Activated T-cell treated with anti-CD3 and anti-CD28 coated beads, Interleukin-2, amount 50 U/mL, for 72 hours (primary cell): ENCODE data around the gene MICAL2. TPM values are rescaled to one million over a fixed set of nuclear protein-coding genes. Genes with fewer than 3 reads are reported as not detected.

Source experiments
- ATAC-seq, 2 donors: fragments of 150-1000 bp; cut with Tn5 transposase; replicated peaks in 1 of 2; 2 replicates each; pipeline ENCODE4 v1.10.0; 2021; ENCODE audit warnings: moderate library complexity in 2 of 2, mild to moderate bottlenecking in 1 of 2
- DNase-seq, 2 donors: peaks; one replicate each; pipeline ENCODE4 v3.0.0; 2021 to 2022; ENCODE audit warnings: mixed read lengths in 1 of 2
- H3K27ac Mint-ChIP-seq: one replicate; pipeline ENCODE4 v1.8.0; 2022; ENCODE audit warnings: mild to moderate bottlenecking, moderate library complexity, mixed read lengths
- H3K27me3 Mint-ChIP-seq: one replicate; pipeline ENCODE4 v1.8.0; 2022; ENCODE audit warnings: low read depth, mixed read lengths
- H3K36me3 Mint-ChIP-seq, 2 donors: one replicate each; pipeline ENCODE4 v1.8.0; 2022; ENCODE audit warnings: mixed read lengths in 2 of 2, mild to moderate bottlenecking in 1 of 2; ENCODE audit not compliant: insufficient read depth in 2 of 2
- H3K4me1 Mint-ChIP-seq: one replicate; pipeline ENCODE4 v1.8.0; 2022; ENCODE audit warnings: low read depth, mixed read lengths
- H3K4me3 Mint-ChIP-seq, 2 donors: one replicate each; pipeline ENCODE4 v1.8.0; 2022; ENCODE audit warnings: mild to moderate bottlenecking in 2 of 2, mixed read lengths in 2 of 2, moderate library complexity in 2 of 2
- H3K9me3 Mint-ChIP-seq, 2 donors: one replicate each; pipeline ENCODE4 v1.8.0; 2022; ENCODE audit warnings: mixed read lengths in 2 of 2
- total RNA-seq, 2 donors: library from RNA; stranded (reverse); gene quantifications; one replicate each; pipeline ENCODE4 v1.2.3, GENCODE V29; 2022

The MICAL2 gene
- total RNA-seq, 2 donors from 2014 or later = 227 to 322 TPM

DNA sequence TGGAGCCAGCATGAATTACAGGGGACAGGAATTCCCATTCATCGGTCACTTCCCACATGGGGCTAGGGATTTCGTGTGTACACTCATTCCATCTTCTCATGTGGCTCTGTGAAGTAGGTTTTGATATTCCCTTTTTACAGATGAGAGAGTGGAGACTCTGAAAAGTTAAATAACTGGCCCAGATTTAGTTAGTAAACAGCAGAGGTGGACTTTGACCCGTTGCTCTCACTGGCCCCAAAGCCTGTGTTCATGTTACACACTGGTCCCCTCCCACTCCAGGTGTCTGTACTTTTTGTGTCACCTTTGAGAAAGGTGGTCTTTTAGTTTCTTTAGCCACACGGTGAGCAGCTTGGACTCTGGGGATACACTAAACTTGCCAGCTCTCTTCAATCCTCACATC is 108.5 kb downstream of the MICAL2 start:
- Mint-ChIP-seq H3K36me3 (peaks cover 27 to 56% of the 10 kb centered on the region in 2 donors), H3K4me3 (no peak overlapping the region), H3K27ac (no peak overlapping the region), H3K9me3 (no peaks in the 10 kb centered on the region), H3K27me3 (no peaks in the 10 kb centered on the region), H3K4me1 (peaks cover 68% of the 10 kb centered on the region)
- ATAC-seq (no peak), DNase-seq (no peak)

GRCh38 chr11:12219757-12220156 is 109.4 kb downstream of the MICAL2 start:
- Mint-ChIP-seq H3K9me3 (no peaks in the 10 kb centered on the region), H3K27ac (no peak overlapping the region), H3K4me3 (no peak overlapping the region), H3K4me1 (peaks cover 71% of the 10 kb centered on the region), H3K27me3 (no peaks in the 10 kb centered on the region), H3K36me3 (peaks cover 31 to 52% of the 10 kb centered on the region in 2 donors)
- DNase-seq (no peak), ATAC-seq (no peak)

GRCh38 chr11:12220305-12220704 is 109.9 kb downstream of the MICAL2 start:
- DNase-seq (no peak), ATAC-seq (no peak)
- H3K9me3 Mint-ChIP-seq = no peaks in the 10 kb centered on the region
- no peak overlapping the region for H3K27ac Mint-ChIP-seq
- no peaks in the 10 kb centered on the region for H3K27me3 Mint-ChIP-seq
- H3K4me3 Mint-ChIP-seq = no peak overlapping the region
- peaks cover 28 to 51% of the 10 kb centered on the region in 2 donors for H3K36me3 Mint-ChIP-seq
- peaks cover 71% of the 10 kb centered on the region for H3K4me1 Mint-ChIP-seq

- H3K4me1 Mint-ChIP-seq = peaks cover 70% of the 10 kb centered on the region
- ATAC-seq = no peak
Measured at GRCh38 chr11:12221051-12221535, 110.7 kb downstream of the MICAL2 start.

DNA sequence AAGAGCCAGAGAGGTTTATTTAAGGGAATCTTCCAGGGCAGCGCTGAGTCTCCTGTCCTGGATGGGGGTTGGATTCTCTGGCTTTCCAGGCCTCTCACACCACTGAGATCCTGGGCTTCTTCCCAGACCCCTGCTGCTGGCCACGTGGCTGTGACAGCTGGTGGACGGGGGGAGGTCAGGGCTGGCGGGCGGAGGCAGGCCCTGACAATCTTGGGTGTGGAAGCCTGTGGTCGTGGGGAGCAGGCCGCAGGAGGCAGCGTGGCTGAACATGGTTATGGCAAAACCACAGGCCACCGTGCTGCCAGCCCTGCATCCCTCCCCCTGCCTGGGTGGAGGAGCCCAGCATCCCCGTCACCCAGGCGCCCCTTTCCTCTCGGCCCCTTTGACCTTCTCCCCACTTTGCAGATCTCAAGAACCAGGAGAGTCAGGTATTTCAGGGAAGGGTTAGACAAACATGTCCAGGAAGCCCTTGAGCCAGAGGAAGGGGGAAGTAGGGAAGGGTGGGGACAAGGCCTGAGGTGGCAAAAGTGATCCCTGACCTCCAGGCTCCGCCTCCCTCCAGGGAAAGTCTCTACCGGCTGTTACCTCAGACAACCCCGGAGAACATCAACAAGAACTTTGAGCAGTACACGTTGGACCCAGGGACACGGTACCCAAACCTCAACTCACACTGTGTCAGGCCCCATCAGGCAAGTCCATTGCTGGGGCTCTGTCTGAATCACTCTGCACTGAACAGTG is 111.8 kb downstream of the MICAL2 start:
- Mint-ChIP-seq H3K27ac (no peak overlapping the region), H3K4me3 (no peak overlapping the region), H3K36me3 (peaks cover 31 to 55% of the 10 kb centered on the region in 2 donors), H3K9me3 (no peaks in the 10 kb centered on the region), H3K4me1 (peaks cover 62% of the 10 kb centered on the region), H3K27me3 (no peaks in the 10 kb centered on the region)
- no peak for DNase-seq
- no peak for ATAC-seq

More at GRCh38 chr11:12221051-12221535, 110.7 kb downstream of the MICAL2 start:
- DNase-seq = no peak
- H3K36me3 Mint-ChIP-seq = peaks cover 27 to 50% of the 10 kb centered on the region in 2 donors
- H3K27ac Mint-ChIP-seq = no peak overlapping the region
- H3K9me3 Mint-ChIP-seq = no peaks in the 10 kb centered on the region
- H3K27me3 Mint-ChIP-seq = no peaks in the 10 kb centered on the region
- no peak overlapping the region for H3K4me3 Mint-ChIP-seq

DNA sequence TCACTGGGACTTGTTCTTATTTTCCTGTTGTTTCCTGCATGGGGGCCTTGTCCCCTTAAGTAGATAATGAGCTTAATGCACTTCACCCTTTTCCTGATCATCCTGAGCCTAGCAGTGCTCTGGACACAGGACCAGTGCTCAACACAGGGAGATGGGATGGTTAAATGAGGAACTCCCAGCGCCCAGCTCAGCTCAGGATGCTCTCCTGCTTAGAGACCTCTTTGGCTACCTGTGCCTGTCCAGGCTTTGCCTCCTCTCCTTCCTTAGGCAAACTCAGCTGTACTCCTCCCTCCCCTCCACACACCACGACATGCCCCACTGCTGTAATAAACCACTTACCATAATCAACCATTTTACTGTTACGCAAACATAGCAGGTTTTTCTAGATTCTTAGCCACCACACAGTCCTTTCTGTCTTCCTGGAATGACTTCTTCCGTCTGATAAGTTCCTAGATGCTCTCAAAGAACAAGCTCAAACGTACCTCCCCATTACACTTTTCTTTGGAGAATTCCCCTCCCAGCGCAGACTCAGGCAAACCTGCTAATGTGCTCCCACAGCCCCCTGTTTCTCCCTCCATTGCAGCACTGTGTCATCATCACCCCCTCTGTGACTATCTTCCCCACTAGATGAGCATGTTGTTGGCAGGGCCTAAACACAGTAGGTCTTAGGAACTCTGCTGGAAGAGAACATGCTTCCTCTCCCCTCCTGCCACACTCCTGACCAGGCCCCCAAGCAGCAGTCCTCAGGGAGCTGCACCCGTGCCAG is 113.6 kb downstream of the MICAL2 start:
- H3K36me3 Mint-ChIP-seq = peaks cover 32 to 61% of the 10 kb centered on the region in 2 donors
- DNase-seq = peak in 1 of 2 donors; percentile 37
- H3K4me1 Mint-ChIP-seq = peaks cover 54% of the 10 kb centered on the region
- H3K9me3 Mint-ChIP-seq = no peaks in the 10 kb centered on the region
- ATAC-seq = peak; percentile 28 to 38
- peak overlapping the region; percentile 80 to 86 for H3K4me3 Mint-ChIP-seq
- H3K27me3 Mint-ChIP-seq = no peaks in the 10 kb centered on the region
- peak overlapping the region; percentile 95 for H3K27ac Mint-ChIP-seq

DNA sequence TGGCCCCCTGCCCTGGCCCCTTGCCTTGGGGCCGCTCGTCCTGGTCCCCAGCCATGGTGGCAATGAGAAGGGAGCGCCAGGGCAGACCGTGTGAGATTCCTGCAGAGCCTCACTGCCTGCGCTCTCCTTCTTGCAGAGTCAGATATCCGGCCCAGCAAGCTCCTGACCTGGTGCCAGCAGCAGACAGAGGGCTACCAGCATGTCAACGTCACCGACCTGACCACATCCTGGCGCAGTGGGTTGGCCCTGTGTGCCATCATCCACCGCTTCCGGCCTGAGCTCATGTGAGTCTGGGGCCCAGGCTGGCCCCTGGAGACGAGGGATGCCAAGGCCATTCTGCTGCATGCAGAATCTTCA is 114.1 kb downstream of the MICAL2 start:
- H3K36me3 Mint-ChIP-seq = peaks cover 31 to 61% of the 10 kb centered on the region in 2 donors
- H3K4me3 Mint-ChIP-seq = peak overlapping the region; percentile 80 to 86
- no peaks in the 10 kb centered on the region for H3K9me3 Mint-ChIP-seq
- peak overlapping the region; percentile 95 for H3K27ac Mint-ChIP-seq
- H3K27me3 Mint-ChIP-seq = no peaks in the 10 kb centered on the region
- H3K4me1 Mint-ChIP-seq = peaks cover 54% of the 10 kb centered on the region
- peak; percentile 95 to 96 for DNase-seq
- peak; percentile 98 to 99 for ATAC-seq

DNA sequence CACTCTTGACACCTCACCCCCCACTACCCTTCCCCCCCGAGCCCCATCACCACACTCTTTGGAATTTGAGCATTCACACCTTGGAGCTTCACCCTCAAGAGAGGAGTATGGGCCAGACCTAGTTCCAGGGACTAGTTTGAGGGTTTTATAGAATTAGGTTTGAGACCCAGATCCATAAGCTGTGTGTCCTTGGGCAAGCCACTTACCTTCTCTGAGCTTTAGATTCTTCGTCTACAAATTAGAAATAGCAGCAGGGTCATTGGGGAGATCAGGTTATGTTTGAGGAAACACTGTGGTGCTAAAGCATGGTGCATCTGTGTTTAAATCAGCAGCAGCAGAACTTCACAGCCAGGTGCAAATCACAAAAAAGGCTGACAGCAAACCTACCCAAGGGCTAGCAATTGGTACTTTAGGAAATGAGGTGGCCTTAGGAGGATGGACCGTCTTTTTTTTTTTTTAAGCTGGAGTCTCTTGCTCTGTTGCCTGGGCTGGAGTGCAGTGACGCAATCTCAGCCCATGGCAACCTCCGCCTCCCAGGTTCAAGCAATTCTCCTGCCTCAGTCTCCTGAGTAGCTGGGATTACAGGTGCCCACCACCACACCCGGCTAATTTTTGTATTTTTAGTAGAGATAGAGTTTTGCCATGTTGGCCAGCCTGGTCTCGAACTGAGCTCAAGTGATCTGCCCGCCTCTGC is 114.8 kb downstream of the MICAL2 start:
- Mint-ChIP-seq H3K4me1 (peaks cover 55% of the 10 kb centered on the region), H3K9me3 (no peaks in the 10 kb centered on the region), H3K4me3 (peak overlapping the region; percentile 80 to 86)

DNA sequence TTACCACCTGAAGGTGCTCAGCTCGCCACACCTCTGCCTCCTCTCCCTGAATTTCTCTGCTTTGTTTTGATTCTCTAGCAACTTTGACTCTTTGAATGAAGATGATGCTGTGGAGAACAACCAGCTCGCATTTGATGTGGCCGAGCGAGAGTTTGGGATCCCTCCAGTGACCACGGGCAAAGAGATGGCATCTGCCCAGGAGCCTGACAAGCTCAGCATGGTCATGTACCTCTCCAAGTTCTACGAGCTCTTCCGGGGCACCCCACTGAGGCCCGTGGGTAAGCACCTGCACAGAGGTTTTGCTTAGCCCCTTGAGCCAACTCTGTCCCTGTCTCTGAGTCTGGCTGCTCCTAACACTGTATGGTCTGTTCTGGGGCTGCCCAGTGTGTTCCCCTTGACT is 115.7 kb downstream of the MICAL2 start:
- DNase-seq (no peak), ATAC-seq (no peak)
- H3K9me3 Mint-ChIP-seq = no peaks in the 10 kb centered on the region
- peak overlapping the region; percentile 51 for H3K27ac Mint-ChIP-seq
- no peaks in the 10 kb centered on the region for H3K27me3 Mint-ChIP-seq
- peaks cover 34 to 67% of the 10 kb centered on the region in 2 donors for H3K36me3 Mint-ChIP-seq
- peak overlapping the region; percentile 0 to 6 for H3K4me3 Mint-ChIP-seq
- peaks cover 58% of the 10 kb centered on the region for H3K4me1 Mint-ChIP-seq

More for the DNA sequence above, 114.8 kb downstream of the MICAL2 start:
- Mint-ChIP-seq H3K27me3 (no peaks in the 10 kb centered on the region), H3K27ac (peak overlapping the region; percentile 95), H3K36me3 (peaks cover 31 to 63% of the 10 kb centered on the region in 2 donors)
- no peak for DNase-seq
- no peak for ATAC-seq

DNA sequence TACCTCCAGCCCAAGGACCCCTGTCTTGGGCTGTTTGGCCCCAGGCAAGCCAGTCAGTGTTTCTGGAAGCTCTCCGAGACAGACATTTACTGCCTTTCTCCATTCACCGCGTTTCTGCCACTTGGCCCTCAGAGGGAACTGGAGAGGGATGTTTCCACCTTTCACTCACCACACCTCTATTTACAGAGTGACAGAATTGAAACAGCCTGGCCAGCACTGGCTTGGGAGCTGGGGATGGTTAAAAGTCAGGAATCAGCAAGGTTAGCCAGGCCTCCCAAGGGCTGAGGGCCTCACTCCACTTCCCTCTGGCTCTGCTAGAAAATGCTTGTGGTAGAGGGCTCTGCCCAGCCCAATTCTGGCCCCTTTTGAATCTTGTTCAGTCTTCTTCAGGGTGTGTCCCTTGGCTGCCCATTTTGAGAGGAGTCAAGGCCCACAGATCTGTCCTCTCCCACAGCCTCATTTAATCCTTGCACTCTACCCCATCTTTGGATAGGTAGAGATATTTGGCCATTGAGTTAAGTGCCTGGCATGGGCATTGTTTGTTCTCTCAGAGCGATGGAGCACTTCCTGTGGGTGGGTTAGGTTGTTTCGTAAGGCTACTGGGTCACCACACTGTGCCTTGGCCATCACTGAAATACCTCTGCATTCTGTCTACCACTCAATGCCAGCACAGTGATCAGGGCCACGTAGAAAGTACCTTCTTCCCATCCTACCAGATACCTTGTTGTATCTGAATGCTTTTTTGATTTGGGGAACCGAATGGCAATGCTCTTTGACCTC is 119.2 kb downstream of the MICAL2 start:
- H3K4me3 Mint-ChIP-seq = no peak overlapping the region
- ATAC-seq = no peak
- no peaks in the 10 kb centered on the region for H3K9me3 Mint-ChIP-seq

DNA sequence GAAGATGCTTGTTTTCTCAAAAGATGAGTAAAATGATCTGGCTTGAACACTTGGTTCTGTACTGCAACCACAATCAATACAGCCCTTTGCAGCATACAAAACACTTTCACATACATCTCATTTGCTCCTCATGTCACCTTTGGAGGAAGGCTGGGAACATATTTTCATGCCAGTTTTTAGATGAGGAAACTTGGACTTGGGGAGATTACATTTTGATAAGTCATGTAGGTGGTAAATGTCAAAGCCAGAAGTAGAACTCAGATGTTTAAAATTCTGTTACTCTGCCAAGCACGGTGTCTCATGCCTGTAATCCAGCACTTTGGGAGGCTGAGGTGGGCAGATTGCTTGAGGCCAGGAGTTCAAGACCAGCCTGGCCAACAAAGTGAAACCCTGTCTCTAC is 121.8 kb downstream of the MICAL2 start:
- ATAC-seq (no peak), DNase-seq (no peak)

More for the DNA sequence above, 119.2 kb downstream of the MICAL2 start:
- Mint-ChIP-seq H3K4me1 (peaks cover 53% of the 10 kb centered on the region), H3K27me3 (no peaks in the 10 kb centered on the region), H3K36me3 (peaks cover 28 to 72% of the 10 kb centered on the region in 2 donors), H3K27ac (no peak overlapping the region)
- no peak for DNase-seq

DNA sequence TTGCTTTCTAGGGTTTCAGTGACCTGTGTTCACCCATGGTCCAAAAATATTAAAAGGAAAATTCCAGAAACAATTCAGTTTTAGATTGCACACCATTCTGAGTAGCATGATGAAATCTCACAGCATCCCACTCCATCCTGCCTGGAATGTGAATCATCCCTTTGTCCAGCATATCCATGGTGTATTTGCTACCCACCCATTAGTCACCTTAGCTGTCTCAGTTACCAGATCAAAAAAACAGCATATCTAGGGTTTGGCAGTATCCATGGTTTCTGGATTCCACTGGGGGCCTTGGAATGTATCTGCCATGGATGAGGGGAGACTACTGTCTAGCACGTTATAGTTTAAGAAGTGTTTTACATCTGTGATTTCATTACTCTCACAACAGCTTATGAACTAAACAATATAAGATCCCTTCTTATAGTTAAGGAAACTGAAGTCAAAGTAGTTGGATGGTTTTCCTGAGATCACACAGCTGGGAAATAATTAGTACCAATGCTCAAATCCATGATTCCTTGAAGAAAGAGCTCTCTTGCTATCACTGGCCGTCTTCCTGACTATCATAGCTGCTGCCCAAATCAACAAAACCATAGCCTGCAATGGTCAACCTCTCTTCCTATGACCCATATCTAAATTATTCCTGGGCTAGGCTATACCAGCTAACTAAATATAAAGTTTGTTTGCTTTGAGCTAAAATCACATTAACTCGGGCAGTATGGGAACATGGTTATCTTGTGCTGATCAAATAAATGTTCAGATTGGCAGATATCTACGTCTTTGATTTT is 122.6 kb downstream of the MICAL2 start:
- Mint-ChIP-seq H3K36me3 (peaks cover 21 to 63% of the 10 kb centered on the region in 2 donors), H3K9me3 (no peaks in the 10 kb centered on the region), H3K4me3 (no peak overlapping the region), H3K27ac (peak overlapping the region; percentile 34), H3K27me3 (no peaks in the 10 kb centered on the region), H3K4me1 (peaks cover 66% of the 10 kb centered on the region)
- ATAC-seq (no peak), DNase-seq (no peak)

More for the DNA sequence above, 121.8 kb downstream of the MICAL2 start:
- H3K36me3 Mint-ChIP-seq = peaks cover 21 to 67% of the 10 kb centered on the region in 2 donors
- no peaks in the 10 kb centered on the region for H3K9me3 Mint-ChIP-seq
- H3K27me3 Mint-ChIP-seq = no peaks in the 10 kb centered on the region
- no peak overlapping the region for H3K27ac Mint-ChIP-seq
- H3K4me3 Mint-ChIP-seq = no peak overlapping the region
- H3K4me1 Mint-ChIP-seq = peaks cover 65% of the 10 kb centered on the region
